SKM-1 treated with dmso at 0.1 percent for 144 hours (cell line): Measurements from ENCODE around the gene TAOK1.
A peak's percentile ranks its signal among the peaks of the same experiment; 100 is the strongest.

Experiments used
- DNase-seq: peaks from one replicate; lab custom pipeline; 2025; ENCODE audit not compliant: unreplicated experiment; lab: John Stamatoyannopoulos, UW

The TAOK1 gene

DNA sequence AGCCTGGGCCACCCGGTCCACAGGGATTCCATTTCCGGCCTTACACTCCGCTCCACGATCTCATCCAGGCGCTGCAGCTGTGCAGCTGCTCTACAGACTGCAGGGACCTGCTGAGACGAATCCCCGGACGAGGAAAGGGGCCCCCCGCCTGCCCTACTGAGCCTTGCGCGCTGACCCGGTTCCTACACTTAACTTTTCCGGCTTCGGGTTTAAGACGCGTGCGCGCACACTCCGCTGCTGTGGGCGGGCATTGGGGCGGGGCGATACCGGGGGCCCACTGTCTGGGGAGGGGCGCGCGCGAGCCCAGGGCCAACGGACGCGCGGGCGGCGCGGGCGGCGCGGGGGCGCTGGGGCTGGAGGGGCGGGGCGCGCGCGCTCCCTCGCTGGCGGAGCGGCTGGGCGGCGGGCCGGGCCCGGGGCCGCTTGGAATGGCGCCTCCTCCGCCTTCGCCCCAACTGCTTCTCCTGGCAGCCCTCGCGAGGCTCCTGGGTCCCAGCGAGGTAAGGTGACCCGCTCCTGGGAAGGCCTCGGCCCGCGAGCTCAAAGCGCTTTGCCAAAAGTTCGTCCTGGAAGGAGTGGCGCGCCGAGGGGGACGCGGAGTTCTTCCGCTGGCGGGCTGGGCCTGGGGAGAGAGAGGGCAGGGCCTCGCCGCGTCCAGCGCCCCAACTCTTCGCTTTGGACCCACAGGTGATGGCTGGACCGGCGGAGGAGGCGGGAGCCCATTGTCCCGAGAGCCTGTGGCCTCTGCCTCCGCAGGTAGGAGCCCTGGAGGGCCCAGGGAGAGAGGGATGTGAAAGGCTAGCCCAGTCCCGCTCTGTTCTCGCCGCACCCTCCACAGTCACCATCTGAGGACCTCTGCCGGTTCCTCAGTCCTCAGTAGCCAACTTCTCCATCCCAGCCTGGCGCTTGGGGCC lies 178.4 kb downstream of the TAOK1 start, which contains the start of gene TP53I13:
Gene TP53I13 (plus strand): TSS at position 371 of the 914 bp plus-strand sequence. CDS start 58 bp downstream, at position 429.
- peak; percentile 76 for DNase-seq

DNA sequence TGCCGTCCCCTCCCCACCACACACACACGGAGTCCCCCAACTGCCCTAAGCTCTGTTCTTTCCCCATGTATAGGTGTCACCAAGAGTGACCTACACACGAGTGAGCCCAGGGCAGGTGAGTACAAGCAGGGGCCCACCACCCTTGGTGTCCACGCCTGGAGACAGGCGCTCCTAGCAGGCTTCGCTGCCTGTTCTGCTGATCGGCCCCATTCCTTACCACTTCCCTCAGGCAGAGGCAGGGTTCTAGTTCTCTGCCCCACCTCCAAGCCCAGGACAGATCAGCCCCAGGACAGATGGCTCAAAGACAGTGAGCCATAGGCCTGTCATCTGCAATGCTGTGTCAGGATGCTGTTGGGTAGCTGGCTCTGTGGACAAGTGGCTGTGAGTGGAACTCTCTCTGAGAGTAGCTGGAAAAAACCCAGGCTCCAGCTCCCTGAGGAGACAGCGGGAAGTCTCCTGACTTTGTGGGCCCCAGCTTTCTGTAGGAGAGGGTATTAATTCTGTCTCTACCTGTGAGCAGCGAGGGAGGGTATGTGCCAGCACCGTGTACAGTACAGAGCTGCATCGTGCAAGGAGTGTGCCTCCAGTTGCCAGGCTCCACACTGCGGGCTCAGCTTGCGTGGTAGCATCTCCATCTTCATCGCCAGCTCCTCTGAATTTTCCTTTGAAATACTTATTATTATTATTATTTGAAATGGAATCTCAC lies 179.2 kb downstream of the TAOK1 start:
- no peak for DNase-seq

DNA sequence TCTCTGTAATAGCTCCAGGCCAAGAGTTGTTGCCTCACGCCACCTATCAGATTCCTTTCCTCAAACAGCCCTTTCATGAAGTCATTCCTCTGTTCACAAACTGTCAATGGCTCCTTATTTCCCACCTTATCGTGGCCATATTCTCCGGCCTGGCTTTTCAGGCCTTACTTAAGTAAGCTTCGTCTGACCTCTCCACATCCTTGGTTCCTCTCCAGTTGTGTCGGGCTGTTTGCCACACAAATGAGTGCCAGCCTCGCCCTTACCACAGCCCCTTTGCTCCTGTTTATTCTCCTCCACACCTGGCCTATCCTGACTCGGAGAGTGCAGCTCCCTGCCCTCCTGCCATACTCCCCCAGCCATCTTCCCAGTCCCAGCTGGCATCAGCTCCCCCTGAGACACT lies 180.4 kb downstream of the TAOK1 start:
- DNase-seq, result no peak

DNA sequence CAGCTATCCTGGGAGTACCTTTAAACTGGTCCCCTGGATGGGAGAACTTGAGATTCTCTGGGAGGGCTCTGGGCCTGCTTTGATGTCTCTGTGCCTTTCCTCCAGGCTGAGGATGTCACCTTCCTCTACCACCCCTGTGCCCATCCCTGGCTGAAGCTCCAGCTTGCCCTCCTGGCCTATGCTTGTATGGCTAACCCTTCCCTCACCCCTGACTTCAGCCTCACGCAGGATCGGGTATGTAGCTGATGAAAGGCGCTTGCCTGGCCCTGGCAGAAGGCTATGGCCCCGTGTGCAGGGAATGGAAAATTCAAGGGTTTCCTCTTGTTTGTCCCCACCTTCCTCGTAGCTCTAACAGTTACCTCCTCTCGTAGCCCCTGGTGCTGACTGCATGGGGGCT lies 181.3 kb downstream of the TAOK1 start:
- DNase-seq, result no peak

DNA sequence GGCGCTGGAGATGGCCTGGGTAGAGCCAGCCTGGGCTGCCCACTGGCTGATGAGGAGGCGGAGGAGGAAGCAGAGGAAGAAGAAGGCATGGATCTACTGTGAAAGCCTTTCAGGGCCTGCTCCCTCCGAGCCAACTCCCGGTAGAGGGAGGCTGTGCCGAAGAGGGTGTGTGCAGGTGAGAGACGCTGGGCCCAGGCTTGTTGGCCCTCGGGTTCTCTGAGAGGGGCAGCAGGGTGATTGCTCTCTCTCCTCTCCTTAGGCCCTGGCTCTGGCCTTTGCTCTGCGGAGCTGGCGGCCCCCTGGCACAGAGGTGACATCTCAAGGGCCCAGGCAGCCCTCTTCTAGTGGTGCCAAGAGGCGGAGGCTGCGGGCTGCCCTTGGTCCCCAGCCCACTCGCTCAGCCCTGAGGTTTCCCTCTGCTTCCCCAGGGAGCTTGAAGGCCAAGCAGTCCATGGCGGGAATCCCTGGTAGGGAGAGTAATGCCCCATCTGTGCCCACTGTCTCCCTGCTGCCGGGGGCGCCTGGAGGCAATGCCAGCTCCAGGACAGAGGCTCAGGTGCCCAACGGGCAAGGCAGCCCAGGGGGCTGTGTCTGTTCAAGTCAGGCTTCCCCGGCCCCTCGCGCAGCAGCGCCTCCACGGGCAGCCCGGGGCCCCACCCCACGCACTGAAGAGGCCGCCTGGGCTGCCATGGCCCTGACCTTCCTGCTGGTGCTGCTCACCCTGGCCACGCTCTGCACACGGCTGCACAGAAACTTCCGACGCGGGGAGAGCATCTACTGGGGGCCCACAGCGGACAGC lies 181.9 kb downstream of the TAOK1 start:
- DNase-seq, result no peak

DNA sequence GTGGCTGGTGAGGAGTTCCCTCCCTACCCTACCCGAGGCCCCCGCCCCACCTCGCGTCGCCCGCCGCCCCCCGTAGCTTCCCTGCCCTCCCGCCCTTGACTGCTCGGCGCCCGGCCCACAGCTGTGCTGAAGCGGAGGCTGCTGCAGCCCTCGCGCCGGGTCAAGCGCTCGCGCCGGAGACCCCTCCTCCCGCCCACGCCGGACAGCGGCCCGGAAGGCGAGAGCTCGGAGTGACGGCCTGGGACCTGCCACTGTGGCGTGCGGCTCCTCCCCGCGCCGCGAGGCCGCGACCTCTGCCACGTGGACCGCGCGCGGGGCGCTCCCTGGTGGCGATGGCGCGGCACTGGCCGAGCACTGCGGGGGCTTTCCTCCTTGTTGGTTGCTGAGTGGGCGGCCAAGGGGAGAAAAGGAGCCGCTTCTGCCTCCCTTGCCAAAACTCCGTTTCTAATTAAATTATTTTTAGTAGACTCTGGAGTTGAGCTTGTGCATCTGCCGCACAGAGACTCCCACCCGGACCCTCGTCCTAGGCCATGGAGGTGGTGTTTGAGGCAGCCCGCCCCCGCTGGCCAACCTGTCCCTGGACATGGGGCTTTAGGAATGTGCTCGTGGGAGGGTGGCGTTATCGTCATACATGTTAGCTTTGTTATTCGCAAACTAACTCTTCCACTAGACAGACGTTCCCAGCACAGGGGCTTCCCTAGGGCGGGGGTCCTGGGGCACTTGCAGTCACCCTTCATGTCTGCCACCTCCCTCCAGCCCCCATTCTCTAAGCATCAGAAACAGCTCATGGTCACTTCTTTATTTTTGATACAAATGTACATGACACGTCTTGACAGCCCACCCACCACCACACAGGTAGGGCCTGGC lies 182.8 kb downstream of the TAOK1 start:
- DNase-seq, result no peak

DNA sequence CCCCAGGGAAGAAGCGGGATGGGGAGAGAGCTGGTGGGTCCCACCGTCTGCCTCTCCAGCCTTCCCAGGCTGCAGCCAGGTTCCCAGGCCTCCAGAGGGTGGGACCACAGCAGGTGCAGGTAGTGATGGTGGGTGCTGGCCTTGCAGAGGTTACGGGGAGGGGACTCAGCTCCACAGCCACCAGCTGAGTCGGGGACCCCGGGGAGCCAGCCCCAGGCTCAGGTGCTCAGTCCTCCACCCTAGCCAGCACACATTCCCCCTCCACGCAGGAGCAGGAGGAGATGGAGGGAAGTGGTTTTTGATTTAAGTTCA lies 183.4 kb downstream of the TAOK1 start:
- DNase-seq, result no peak

DNA sequence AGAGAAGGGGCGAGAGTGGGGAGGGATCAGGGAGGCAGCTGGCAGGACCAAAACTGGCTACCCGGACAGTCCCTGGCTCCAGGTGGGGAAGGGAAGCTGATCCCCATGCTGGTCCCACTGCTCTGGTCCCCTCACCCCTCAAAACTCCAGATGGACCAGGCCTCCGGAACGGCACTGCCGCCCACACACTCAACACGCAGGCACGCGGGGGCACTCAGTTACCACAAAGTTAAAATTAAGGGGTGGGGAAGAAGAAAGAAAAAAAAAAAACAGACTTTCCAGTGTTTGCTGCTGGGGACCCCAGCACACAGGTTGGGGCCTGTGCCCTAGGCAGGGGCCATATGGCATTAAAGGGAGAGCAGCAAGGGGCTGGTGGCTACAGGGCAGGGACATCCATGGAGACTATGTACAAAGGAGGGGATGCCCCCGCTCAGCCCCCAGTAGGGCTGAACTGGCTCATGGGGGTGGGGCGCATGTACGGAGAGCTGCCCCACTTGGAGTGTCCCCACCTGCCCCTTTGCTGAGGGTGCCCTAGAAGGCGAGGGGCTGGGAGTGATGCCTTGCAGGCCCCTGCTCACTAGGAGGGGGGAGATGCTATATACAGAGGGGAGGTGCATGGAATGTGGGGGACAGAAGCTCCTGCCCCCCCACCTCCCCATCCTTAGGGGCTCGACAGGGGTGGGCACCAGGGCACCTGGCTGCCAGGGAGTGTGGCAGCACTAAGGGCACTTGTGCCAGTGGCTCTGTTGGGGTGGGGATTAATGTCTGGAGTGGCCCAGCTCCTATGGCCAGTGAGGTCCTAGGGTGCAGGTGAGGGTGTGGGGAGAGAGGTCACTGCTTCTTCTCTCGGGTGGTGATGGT lies 183.9 kb downstream of the TAOK1 start:
- no peak for DNase-seq

DNA sequence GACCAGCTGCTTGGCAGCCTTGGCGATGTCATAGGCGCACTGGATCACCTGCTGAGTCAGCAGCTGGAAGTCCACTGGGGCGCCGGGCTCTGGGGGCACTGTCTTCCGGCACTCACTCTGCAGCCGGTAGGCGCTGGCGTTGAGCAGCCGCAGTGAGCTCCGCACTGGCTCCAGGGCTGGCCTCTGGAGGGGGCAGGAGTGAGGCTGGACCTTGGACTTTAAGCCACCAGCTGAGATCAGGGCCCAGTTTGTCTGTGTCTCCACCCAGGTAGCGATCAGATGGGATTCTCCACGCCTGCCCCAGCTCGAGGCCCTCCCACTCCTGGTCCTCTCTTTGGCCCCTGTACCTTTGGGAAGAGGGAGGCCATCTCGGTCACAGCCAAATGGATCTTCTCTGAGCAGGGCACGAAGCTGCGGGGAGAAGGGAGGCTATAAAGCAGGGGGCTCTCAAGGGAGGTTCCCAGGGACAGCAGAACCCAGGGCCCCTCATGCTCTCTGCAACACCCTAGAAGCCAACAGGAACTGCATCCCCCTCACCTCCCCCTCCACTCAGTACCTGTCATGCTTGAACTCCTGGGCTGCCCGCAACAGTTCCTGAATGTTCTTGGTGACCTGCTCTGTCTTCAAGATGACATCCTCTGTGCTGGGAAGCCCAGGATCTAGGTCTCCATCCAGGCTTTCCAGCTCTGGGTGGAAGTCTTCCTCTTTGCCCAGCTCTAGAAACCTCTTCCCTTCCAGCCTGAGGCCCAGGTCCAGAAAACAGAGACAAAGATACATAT lies 184.8 kb downstream of the TAOK1 start:
- no peak for DNase-seq

DNA sequence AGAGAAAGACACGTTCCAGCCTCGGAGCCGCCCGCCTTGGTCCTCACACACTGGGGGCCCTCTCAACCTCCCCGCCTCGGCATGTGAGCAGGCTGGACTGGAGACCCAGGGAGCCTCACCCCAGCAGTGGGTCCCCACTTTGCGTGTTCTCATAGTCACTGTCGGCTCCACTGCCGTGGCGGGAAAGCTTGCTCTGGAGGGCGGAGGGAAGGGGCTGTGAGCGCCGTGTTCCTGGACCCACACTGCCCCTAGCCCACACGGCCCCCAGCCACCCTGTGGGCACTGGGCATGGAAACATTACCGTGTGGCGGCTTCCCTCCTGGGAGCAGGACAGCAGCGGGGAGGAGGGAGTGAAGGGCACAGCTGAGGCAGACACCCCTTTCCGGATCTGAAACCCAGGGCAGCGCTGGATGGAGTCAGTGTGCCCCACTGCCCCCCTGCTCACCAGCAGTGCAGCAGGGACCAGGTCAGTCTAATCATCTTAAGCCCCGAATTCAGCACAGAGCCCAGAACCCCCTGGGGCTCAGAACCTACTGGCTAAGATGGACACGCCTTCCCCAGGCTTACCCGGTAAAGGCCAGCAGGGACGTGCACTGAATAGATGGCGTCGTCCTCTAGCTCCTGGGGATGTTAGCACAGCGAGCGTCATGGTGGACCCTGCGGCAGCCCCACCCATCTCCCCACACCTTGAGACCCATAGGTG lies 185.5 kb downstream of the TAOK1 start:
- no peak for DNase-seq

DNA sequence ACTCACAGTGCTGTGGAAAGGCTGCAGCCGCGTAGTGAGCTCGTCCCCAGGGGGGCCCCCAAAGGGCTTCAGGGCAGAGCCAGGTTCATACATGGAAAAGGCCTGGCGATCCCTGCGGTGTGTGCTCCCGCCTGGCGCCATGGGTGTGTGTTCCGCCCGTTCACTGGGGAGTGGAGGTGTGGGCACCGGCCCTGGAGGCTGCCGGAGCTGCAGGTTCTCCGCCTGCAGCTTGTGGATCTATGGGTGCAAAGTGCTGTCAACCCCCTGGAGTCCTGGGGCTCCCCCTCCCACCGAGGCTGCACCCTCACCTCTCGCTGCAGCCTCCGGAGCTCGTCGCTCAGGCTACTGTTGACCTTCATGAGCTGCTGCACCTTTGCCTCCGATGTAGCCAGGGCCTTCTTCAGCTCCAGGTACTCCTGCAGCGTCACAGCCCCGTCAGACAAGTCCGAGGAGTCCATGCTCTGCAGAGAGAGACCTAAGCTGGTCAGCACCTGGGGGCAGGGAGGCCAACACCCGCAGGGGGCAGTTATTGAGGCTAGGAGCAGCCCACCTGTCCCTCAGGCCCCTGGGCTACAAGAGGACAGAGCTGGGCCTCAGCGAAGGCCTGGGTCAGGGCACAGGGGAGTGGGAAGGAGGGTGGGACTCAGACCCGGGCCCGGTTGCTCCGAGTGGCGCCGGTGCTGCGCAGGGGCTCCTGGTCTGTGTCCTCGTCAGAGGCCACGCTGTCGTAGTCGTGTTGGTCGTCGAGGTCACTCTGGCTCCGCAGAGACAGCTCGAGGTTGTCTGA lies 186.2 kb downstream of the TAOK1 start:
- no peak for DNase-seq

DNA sequence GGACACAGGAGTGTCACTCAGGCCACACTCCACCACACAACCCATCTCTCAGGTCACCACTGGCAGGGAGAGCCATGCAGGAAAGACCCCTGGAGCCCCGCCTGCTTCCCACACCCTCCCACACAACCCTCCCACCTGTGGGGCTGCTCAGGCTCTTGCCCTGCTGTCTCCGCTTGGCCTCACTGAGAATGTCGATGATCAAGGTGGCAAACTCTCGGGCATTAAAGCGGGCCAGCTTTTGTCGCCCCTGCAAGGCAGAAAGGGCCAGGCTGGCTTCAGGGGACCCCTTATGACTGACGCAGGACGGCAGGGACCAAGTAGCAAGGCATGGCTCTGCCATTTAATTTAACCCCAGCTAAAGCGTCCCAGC lies 186.8 kb downstream of the TAOK1 start:
- DNase-seq, result no peak

DNA sequence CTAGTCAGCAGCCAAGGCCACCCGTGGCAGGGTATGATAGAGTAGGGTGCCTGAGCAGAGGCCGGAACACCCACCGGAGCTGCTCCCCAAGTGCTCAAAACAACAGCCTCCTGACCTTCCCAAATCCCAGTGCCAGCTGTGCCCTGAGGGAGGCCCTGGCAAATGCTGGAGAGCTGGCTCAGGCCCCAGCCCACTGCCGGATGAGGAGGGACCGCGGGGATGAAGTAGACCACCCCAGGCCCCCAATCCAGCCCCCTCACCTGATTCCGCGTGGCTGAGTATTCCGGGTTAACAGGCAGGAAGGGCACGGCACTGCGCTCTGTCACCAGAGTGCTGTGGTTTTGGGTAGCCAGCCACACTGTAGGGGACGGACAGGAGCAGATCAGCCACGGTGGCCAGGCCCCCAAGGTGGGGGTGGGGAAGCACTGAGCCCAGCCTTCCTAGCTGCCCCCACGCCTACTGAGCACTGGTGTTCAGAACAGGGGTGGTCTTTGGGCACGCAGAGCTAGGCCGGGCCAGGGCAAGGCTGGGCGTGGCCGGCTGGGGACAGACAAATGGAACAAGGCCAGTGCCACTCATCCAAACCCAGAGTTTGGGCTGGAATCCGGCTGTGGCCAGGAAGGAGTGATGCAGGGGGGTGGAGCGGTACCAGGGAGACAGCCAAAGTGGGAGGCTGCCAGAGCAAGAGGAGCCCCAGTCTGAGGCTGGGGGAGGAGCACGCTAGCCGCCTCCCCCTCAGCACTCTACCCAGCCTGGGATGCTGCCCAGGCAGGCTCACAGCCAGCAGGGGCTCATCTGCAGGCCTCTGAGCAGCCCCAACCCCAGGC lies 187.4 kb downstream of the TAOK1 start:
- no peak for DNase-seq

DNA sequence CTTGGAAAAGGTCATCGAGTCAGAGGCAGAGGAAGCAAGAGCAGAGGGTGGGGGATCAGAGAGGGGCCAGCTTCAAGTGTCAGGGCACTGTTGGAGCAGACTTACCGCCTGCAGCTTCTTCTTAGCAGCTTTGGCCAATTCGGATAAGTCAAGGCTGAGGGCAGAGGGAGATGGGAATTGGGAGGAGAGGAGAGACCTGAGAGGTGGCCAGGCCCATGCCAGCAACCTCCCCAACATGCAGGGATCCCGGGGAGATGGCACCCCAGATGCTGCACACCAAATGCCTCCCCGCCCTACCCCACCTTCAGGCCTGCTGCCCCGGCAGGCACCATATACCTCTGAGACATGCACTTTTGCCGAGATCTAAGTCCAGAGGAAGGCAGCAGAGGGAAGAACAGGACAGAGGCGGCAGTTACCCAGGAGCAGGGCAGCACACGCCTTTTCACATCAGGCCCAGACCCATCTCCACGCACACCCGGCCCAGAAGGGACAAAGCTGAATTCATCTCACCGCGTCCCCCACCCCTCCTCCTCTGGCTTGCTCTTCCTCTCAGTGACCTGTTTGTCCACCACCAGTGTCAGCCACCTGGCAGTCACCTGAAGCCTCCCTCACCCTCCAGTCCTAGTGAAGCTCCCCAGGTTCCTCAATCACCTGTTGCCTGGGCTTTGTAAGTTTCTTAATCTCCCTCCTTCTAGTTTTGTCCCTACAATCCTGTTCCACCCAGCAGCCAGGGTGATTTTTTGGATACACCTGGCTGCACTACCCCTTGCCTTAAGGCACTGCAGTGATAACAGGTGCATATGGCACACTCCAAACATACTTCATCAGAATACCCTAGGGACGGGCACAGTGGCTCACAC lies 188.7 kb downstream of the TAOK1 start:
- no peak for DNase-seq

DNA sequence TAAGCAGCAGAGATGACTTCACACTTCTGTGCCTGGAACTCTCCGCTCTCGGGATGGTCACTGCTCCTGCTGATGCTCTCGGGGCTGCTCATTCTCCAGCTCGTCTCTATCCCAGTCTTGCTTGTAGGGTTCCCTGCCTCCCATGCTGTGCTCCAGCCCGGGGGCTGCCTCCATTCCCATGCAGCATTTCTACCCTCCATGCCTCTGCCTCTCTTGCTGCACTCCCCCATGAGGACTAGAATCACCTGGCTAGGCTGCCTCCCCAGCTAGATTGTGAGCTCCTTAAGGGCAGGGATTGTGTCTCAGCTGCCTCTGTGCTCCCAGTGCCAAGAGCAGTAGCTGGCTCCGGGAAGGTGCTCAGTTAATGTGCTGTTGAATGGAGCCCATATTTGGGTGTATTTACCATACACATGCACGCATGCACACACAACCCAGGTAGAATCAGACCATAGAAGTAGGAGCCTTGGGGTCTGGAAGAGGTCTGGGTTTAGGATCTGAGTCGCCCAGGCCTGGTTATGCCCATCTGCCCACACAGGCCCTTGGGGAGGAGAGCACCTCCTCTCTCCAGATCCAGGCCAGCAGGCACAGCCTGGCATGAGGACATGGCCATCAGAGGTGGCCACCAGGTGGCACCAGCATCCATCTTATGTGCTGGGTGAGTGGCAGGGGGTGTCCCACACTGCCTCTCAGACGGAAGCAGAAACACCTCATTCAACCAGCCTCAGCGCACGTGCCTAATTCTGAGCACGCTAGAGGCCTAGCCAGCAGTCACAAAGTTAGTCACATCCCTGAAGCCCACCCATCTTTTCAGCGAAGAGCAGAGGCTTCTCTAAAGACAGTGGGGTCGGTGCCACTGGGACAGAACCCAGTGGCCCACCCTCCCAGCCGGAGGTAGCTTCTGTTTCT lies 190.0 kb downstream of the TAOK1 start:
- DNase-seq, result peak; percentile 29
